Activated CD8-positive, alpha-beta memory T cell treated with anti-CD3 and anti-CD28 coated beads, Interleukin-2, amount 50 U/mL, for 1 hour (primary cell): ENCODE data around the gene TMIGD3.

Experiments
- DNase-seq: peaks from one replicate; pipeline ENCODE4 v3.0.0-alpha.2; 2020; ENCODE audit errors: extremely low read depth

Gene TMIGD3

GRCh38 chr1:111475701-111476100 is 27.7 kb downstream of the TMIGD3 start:
- no peak for DNase-seq

- no peak for DNase-seq
These were observed 28.9 kb downstream of the TMIGD3 start for GRCh38 chr1:111474521-111474920.

DNA sequence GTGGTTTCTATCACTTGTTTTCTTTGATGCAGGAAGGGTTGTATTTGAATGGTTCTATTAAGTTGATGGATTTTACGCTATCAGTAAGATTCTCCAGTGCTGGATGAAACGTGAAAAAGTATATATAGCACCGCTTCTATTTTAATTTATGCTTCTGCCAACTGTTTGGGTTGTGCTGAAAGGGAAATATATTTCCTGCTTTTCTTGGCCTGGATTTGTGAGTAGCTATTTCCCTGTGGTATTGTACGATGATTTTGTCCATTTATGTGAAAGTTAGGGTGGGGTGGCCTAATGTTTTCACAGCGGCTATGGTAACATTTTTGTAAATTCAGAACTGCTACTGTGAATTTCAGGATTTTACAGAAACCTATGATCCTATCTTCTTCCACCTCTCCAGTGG is 29.3 kb downstream of the TMIGD3 start:
- no peak for DNase-seq

DNA sequence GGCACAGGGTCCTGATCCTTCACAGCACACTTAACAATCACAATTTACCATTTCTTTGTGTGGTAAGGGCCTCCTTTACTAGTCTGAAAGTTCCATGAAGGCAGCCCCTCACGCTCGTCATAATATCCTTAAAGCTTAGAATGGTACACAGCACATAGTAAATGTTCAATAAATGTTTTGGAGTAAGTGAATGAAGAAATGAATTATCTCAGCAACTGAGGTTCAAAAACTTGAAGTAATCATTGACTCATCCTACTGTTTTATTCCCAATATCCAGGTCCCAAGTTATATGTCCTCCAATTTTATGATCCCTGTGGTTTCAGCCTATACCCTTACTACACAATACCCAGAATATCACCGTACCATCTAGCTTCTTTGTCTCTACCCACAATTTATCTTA is 31.9 kb downstream of the TMIGD3 start:
- no peak for DNase-seq

GRCh38 chr1:111471012-111471411 is 32.4 kb downstream of the TMIGD3 start:
- peak; percentile 51 for DNase-seq

DNA sequence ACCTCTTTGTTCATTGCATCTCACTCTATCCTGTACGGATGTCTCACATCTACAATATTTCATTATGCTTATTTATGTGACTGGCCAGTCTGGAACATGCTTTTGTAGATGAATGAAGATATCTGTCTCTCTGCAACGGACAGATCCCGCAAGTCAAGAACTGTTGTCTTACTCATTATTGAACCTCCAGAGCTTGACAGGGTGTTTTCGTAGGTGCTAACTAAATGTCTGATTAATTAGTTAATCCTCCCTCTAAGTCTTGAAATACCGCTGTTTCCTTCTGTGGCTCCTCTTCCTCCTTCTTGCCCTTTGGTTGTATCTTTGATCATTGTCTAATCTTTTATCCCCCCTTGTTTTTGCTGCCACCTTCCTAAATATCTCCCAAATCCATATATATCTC is 32.8 kb downstream of the TMIGD3 start:
- DNase-seq = no peak

GRCh38 chr1:111469539-111469938 is 33.9 kb downstream of the TMIGD3 start:
- DNase-seq = no peak

DNA sequence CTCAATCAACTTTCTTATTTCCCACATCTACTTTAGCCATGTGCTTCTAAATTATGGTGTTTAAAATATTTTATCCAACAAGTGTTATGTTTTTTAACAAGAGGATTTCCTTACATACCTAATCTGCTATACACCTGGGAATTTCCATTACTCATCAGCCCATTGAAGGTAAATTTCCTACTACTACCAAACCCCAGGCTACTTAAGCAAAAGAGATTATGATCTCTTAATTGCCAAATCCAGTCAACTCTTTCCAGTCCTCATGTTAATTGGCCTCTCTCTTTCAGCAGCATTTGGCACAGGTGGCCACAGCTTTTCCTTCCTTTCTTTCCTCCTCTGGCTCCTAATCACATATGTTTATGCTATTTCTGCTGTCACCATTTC is 34.7 kb downstream of the TMIGD3 start:
- no peak for DNase-seq

GRCh38 chr1:111467865-111468716 is 35.3 kb downstream of the TMIGD3 start:
- DNase-seq = no peak

DNA sequence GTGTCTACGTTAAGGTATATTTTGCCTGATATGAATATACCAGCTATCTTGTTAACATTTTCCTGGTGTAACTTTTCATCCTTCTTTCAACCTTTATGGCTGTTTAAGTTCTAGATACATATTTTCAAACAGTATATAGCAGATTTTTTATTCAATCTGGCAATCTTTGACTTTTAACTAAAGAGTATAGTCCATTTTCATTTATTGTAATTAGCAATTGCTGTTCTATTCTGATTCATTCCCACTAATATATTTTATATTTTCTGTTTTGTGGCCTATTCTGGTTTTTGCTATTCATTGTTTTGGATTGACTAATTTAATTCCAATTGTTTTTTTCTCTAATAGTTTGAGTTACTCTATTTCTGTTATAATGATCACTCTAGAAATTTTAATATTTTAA is 37.0 kb downstream of the TMIGD3 start:
- DNase-seq = no peak

DNA sequence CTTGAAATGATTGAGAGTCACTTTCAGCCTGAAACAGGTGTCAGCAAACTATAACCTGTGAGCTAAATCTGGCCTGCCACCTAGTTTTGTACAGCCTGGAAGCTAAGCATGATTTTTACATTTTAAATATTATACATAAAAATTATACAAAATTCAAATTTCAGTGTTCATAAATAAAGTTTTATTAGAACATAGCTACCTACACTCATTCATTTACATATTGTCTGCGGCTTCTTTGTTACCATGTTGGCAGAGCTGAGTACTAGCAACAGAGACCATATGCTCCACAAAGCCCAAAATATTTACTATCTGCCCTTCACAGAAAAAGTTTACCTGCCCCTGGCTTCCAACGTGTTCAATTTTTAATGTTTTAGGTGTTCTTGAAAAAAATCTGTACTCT is 37.7 kb downstream of the TMIGD3 start:
- no peak for DNase-seq

GRCh38 chr1:111463029-111463683 is 40.3 kb downstream of the TMIGD3 start:
- DNase-seq = no peak

- no peak for DNase-seq
These were observed 40.9 kb downstream of the TMIGD3 start for GRCh38 chr1:111462370-111463028.

DNA sequence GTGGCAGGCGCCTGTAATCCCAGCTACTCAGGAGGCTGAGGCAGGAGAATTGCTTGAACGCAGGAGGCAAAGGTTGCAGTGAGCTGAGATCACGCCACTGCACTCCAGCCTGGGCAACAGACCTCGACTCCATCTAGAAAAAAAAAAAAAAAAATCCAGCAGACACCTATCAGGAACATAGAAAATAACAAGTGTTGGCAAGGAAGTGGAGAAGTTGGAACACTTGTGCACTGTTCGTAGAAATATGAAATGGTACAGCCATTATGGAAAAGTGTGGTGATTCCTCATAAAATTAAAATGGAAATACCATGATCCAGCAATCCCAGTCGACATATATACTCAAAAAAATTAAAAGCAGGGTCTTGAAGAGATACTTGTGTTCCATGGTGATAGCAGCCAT is 41.7 kb downstream of the TMIGD3 start:
- no peak for DNase-seq

DNA sequence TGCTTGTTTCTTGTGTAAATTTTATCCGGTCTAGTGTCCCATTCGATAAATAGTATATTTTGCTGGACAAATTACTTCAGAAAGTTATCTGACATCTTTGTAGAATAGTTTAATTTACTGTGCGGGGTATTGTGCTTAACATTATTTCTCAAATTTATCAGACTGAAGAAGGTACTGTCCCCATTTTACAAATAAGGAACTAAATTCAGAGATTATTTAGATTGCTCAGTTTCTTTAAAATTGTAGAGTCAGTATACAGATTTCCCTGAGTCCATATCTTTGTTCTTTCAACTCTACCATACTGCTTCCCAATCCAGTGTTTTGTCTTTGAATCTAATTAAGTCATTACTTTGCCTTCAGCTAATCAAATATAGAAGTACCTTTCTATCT is 47.8 kb downstream of the TMIGD3 start:
- DNase-seq = no peak

- no peak for DNase-seq
These were observed 48.4 kb downstream of the TMIGD3 start for GRCh38 chr1:111454859-111455641.

DNA sequence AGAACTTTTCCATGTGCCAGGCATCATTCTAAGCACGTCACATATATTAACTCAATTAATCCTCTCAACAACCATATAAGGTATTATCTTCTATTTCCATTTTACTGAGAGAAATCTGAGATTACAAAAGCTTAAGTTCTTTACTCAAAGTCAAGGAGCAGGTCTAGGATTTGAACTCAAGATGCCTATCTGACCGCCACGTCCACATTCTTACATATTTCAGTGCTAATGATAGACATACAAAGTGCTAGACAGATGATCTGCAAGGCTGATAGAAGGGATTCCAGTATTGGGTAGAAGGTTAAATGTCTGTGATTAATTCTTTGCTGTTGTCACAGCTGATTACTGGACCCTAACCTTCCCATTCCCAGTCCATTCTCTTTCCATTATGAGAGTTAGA is 49.7 kb downstream of the TMIGD3 start:
- DNase-seq = no peak

- no peak for DNase-seq
These were observed 50.9 kb downstream of the TMIGD3 start for GRCh38 chr1:111452581-111452980.

DNA sequence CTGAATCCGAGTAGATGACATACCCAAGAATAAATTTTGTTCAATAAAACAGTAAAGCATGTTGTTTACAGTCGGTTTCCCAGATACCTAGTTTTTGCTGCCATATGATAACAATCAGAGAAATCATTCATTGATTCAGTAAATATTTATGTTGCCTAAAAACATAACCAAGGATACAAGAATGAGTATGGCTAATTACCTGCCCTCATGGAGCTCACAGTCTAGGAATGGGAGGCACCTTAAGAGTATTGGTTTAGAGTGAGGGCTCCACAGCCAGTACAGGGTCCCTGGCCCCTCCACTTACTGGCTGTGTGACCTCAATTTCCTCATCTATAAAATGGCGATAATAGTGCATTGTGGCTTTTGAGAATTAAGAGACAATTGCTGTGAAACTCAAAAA is 53.2 kb downstream of the TMIGD3 start:
- DNase-seq = no peak

- DNase-seq = no peak
These were observed 53.8 kb downstream of the TMIGD3 start for GRCh38 chr1:111449703-111450017.

- peak; percentile 87 for DNase-seq
These were observed 54.3 kb downstream of the TMIGD3 start, which contains the start of the genes ATP5PB and WDR77 for GRCh38 chr1:111448918-111449702. TSS of gene ATP5PB (plus strand) at chr1:111449464. CDS start at chr1:111449542, 78 bp downstream. TSS of gene WDR77 (minus strand) at chr1:111449256. CDS start at chr1:111449169, 87 bp downstream.
